HG03442 (cell line): Measurements from ENCODE around the gene TUBA4A.
"Not testable (repeated sequence)": the region's sequence is repeated elsewhere in the genome, so short reads cannot be mapped to it uniquely, and the experiment has no call there.

ENCODE experiments used
- ATAC-seq: cut with Tn5 transposase; IDR thresholded peaks from one replicate; pipeline ENCODE4 v1.9.1; 2021; ENCODE audit warnings: mild to moderate bottlenecking, moderate library complexity; ENCODE audit not compliant: unreplicated experiment

The TUBA4A gene

DNA sequence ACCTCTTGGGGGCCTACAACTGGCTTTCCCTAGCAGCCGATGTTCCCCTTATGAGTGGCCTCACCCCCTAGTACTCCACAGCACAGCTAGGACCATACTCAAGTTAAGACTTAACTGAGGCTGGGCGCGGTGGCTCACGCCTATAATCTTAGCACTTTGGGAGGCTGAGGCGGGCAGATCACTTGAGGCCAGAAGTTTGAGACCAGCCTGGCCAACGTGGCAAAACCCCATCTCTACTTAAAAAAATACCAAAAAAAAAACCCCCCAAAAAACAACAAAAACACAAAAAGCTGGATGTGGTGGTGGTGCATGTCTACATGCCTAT is 33.4 kb upstream of the TUBA4A start:
- not testable (repeated sequence) for ATAC-seq

DNA sequence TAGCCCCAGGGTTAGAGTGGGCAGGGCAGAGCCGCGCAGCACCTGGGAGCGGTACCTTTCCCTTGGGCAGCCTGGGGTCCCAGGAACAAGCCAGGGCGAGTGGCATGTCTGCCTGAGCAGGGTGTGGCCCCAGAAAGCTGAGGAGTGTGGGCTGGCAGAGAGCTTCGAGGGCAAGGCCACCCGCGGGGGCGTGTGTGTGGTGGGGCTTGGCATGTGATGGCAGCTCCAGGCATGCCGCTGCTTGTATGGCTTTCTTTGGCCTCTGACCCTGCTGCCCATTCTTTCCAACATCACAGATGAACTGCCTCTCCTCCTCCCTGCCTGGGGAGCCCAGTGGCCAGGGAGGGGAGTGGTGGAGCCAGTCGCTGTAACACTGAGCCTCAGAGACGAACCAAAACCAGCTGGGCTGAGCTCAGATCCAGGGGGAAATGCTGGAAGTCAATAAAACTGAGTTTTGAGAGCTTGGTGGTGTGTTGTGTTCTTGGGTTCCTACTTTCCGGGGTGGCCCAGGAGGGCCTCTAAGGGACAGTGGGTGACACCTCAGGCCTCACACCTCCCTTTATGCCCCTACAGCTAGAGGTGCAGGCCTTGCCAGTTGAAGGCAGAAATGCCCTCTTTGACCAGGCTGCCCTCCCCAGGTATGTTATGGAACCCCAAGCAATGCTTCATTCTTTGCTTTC is 32.9 kb upstream of the TUBA4A start:
- no peak for ATAC-seq

- no peak for ATAC-seq
Measured at GRCh38 chr2:219285894-219286425, 32.2 kb upstream of the TUBA4A start.

GRCh38 chr2:219285373-219285735 is 31.6 kb upstream of the TUBA4A start:
- ATAC-seq: no peak

GRCh38 chr2:219284501-219285372 is 31.0 kb upstream of the TUBA4A start:
- no peak for ATAC-seq

DNA sequence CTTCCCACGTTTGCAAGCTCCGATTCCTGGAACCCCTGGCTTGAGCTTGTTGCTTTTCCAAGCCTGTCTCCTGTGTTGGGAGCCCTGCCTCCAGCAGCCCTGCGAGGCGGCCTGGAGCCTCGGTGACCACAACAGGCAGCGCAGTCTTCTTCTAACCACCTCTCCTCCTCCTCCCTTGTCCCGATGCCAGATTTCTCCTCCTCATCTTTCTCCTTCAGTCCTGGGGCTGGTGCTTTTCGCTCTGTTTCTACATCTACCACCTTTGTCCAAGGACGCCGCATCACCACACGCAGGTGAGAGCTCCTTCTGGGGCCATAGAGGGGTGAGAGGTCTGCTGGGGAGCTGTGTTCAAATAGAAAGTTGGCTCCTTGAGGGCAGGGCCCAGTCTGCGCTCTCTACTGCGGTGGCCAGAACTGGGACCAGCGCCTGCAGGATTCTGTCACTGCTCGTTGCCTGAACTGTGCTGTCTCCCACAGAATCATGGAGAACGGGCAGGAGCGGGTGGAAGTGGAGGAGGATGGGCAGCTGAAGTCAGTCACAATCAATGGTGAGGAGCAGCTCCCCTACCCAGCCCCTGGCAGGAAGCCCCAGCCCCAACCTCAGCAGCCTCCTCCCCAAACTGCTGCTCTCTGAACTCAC is 29.3 kb upstream of the TUBA4A start:
- no peak for ATAC-seq

DNA sequence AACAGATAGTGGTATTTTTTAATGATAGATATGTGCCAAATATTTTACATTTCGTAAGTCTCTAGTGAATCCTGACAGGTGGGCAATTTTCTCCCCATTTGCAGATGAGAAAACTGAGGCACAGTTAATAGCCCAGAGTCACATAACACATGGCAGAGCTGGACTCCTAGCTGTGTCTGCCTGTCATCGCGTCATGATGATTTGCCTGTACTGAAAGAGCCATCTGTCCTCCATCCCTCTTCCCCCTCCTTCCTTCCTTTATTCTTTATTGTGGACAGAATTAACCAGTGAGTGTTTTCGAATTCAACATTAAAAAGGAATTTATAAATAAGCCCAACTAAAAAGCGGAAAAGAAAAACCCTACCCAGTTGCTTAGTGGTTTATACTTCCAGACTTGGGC is 28.7 kb upstream of the TUBA4A start:
- no peak for ATAC-seq

- ATAC-seq: no peak
Measured at GRCh38 chr2:219281588-219281987, 27.9 kb upstream of the TUBA4A start.

DNA sequence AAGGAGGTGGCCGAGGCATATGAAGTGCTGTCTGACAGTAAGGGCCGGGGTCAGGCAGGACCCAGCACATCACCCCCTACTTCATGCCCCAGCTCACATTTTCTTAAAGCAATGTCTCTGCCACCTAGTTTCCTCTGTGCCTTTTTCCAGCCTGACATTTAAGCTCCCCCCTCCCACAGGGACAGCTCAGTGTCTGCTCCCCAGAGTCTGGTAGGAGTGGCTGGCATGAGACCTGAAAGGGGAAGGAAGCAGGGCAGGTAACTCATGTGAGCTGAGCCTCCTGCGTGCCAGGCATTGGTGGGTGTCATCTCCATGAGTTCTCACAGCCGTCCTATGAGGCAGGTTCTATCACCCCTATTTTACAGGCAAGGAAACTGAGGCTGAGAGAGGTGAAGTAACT is 26.9 kb upstream of the TUBA4A start:
- ATAC-seq: no peak

GRCh38 chr2:219279916-219280516 is 26.3 kb upstream of the TUBA4A start:
- ATAC-seq: no peak

- ATAC-seq: peak; percentile 89
Measured at GRCh38 chr2:219279151-219279915, 25.6 kb upstream of the TUBA4A start, which contains the start of gene DNAJB2. DNAJB2 (plus strand) TSS chr2:219279366; CDS start chr2:219279834, 468 bp downstream.

- no peak for ATAC-seq
Measured at GRCh38 chr2:219278655-219279150, 25.0 kb upstream of the TUBA4A start.

- peak; percentile 24 for ATAC-seq
Measured at GRCh38 chr2:219277703-219278654, 24.3 kb upstream of the TUBA4A start.

DNA sequence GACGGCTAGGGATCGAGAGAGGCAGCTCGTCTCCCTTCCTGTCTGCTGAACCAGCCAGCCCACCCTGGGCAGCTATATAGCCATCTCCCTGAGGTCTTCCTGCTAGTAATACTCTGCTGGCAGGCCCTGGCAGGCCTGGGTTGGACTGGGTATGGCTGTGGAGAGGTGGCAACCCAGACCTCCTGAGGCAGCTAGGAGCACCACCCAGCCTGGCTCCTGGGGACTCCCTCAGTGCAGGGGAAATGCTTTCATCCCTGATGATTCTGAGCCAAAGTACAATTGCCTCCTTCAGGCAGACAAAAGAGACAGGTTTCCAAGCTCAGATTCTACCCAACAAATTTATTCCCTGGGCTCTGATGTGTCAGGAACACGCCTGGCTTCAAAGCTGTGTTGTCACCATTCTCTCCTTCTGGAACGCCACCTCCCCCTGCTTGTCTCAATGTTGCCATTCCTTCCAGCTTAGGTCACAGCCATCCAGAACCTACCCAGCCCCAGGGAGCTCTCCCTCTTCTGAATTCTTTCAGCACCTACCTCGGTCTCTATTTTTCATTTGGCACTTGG is 20.7 kb upstream of the TUBA4A start:
- ATAC-seq: no peak

- no peak for ATAC-seq
Measured at GRCh38 chr2:219273937-219274336, 20.2 kb upstream of the TUBA4A start.

DNA sequence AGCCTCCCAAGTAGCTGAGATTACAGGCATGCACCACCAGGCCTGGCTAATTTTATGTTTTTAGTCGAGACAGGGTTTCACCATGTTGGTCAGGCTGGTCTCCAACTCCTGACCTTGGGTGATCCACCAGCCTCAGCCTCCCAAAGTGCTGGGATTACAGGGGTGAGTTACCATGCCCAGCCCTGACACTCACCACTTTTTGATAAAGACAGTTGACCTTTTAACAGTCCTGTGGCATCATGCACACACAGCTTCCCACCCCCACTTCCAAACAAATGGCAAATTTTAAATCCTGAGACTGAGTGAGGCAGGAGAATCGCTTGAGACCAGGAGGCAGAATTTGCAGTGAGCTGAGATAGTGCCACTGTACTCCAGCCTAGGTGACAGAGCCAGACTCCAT is 19.3 kb upstream of the TUBA4A start:
- no peak for ATAC-seq

- ATAC-seq: no peak
Measured at GRCh38 chr2:219272356-219272755, 18.6 kb upstream of the TUBA4A start.

GRCh38 chr2:219271021-219271420 is 17.3 kb upstream of the TUBA4A start:
- ATAC-seq: no peak

- ATAC-seq: no peak
Measured at GRCh38 chr2:219270055-219270372, 16.3 kb upstream of the TUBA4A start.
